Fibroblast of villous mesenchyme (primary cell): ENCODE measurements around the gene SLCO1B3. TPM values are rescaled to one million over a fixed set of nuclear protein-coding genes. Genes with fewer than 3 reads are reported as not detected.

Experiments used
- DNase-seq: peaks from one replicate; pipeline ENCODE4 v3.0.0-alpha.2; 2010; ENCODE audit warnings: low read depth
- H3K4me3 ChIP-seq: 2 replicates; pipeline ENCODE4 v1.5.1; 2011; ENCODE audit warnings: low read depth, mild to moderate bottlenecking, low read length
- CTCF ChIP-seq: IDR thresholded peaks from 2 replicates; pipeline ENCODE4 v1.5.1; 2012; ENCODE audit warnings: low read depth, mild to moderate bottlenecking, low read length; ENCODE audit not compliant: insufficient read depth
- total RNA-seq: library from RNA; depleted of rRNA; stranded (reverse); fragments of >200 nt; gene quantifications from 2 replicates; pipeline ENCODE4 v1.2.3, GENCODE V29; 2012

The SLCO1B3 gene
- total RNA-seq, 1 donor: not detected

DNA sequence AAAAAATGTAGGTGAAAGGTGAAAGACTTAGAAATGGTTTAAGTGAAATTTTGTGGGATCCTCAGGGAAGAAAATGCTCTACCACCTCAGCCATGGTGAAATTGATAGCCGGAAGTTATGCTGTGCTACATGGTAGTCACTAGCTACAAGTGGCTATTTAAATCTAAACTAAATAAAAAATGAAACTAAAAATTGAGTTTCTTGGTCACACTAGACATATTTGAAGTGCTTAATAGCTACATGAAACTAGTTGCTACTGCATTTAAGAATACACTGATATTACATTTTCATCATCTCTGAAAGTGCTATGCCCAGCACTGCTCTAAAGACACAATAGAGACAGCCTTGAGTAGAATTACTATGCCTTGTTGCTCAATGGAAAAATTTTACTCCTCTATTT is 10.3 kb upstream of the SLCO1B3 start:
- no peak for DNase-seq
- no peak overlapping the region for H3K4me3 ChIP-seq
- TF ChIP-seq CTCF: no peak

- no peak overlapping the region for H3K4me3 ChIP-seq
- no peak for TF ChIP-seq CTCF
- no peak for DNase-seq
These were observed 9.5 kb upstream of the SLCO1B3 start for GRCh38 chr12:20801035-20801434.

- TF ChIP-seq CTCF: no peak
- DNase-seq: no peak
- H3K4me3 ChIP-seq: no peak overlapping the region
These were observed 4.6 kb upstream of the SLCO1B3 start for GRCh38 chr12:20805921-20806320.

- H3K4me3 ChIP-seq: no peak overlapping the region
- no peak for TF ChIP-seq CTCF
- DNase-seq: no peak
These were observed 3.1 kb upstream of the SLCO1B3 start for GRCh38 chr12:20807192-20808080.

DNA sequence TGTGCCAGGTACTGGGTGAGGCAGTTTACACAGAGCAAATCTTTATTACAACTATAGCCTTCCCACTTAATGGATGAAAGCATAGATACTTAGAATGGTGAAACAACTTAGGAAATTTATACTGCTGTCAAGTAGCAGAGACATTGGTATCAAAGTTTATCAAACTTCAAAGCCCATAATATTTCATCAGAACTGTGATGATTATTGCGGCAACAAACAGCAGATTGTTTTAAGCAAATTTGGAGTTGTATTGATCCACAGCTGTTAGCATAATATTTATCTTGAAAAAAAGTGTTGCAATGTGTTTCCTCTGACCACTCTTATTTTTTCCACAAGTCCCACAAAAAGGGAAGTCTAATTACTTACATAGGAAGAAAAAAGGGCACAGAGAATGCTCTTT is 2.0 kb upstream of the SLCO1B3 start:
- no peak for DNase-seq
- no peak overlapping the region for H3K4me3 ChIP-seq
- TF ChIP-seq CTCF: no peak

DNA sequence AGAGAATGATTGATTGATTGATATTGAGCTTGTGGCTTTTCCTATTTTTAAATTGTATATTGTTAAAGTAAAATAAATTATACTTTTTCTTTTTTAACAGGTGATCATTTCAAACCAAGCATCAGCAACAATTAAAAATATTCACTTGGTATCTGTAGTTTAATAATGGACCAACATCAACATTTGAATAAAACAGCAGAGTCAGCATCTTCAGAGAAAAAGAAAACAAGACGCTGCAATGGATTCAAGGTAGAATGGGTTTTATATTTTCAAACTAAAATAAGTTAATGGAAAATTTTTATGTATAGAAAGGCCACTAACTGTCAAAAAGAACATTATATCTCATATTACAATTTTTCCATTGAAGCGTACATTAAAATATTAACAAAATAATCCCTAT is 5.1 kb downstream of the SLCO1B3 start:
- no peak for DNase-seq
- no peak overlapping the region for H3K4me3 ChIP-seq
- no peak for TF ChIP-seq CTCF
